ENCODE results near the gene MSI1. TPM values are rescaled to one million over a fixed set of nuclear protein-coding genes. Genes with fewer than 3 reads are reported as not detected.

The MSI1 gene
- total RNA-seq, 2 donors from 2014 or later = 0.93 to 2.9 TPM

DNA sequence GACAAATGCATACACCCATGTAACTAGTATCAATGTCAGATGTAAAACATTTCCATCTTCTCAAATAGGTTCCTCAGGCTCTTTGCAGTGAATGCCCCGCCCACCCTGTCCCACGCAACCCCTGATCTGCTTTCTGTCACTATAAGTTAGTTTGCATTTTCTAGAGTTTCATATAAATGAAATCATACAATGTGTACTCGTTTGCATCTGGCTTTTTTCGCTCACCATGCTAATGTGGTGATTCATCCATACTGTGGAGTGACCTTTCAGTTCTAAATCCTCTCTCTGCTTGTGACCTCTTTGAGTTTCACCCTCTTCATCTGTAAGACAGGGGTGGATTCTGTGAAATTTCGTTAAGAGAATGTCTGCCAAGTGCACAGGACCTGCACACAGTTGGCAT lies 30.6 kb upstream of the MSI1 start:
- Histone ChIP-seq H3K36me3 (no peaks in the 10 kb centered on the region), H3K4me3 (no peak overlapping the region), H3K4me1 (no peaks in the 10 kb centered on the region), H3K27ac (no peak overlapping the region), H3K9me3 (no peaks in the 10 kb centered on the region), H3K27me3 (no peaks in the 10 kb centered on the region)
- DNase-seq (ENCODE audit: low spot score) = no peak
- TF ChIP-seq, protein P1, sequence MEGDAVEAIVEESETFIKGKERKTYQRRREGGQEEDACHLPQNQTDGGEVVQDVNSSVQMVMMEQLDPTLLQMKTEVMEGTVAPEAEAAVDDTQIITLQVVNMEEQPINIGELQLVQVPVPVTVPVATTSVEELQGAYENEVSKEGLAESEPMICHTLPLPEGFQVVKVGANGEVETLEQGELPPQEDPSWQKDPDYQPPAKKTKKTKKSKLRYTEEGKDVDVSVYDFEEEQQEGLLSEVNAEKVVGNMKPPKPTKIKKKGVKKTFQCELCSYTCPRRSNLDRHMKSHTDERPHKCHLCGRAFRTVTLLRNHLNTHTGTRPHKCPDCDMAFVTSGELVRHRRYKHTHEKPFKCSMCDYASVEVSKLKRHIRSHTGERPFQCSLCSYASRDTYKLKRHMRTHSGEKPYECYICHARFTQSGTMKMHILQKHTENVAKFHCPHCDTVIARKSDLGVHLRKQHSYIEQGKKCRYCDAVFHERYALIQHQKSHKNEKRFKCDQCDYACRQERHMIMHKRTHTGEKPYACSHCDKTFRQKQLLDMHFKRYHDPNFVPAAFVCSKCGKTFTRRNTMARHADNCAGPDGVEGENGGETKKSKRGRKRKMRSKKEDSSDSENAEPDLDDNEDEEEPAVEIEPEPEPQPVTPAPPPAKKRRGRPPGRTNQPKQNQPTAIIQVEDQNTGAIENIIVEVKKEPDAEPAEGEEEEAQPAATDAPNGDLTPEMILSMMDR (IDR thresholded peaks at IDR 0.05) = no peak

DNA sequence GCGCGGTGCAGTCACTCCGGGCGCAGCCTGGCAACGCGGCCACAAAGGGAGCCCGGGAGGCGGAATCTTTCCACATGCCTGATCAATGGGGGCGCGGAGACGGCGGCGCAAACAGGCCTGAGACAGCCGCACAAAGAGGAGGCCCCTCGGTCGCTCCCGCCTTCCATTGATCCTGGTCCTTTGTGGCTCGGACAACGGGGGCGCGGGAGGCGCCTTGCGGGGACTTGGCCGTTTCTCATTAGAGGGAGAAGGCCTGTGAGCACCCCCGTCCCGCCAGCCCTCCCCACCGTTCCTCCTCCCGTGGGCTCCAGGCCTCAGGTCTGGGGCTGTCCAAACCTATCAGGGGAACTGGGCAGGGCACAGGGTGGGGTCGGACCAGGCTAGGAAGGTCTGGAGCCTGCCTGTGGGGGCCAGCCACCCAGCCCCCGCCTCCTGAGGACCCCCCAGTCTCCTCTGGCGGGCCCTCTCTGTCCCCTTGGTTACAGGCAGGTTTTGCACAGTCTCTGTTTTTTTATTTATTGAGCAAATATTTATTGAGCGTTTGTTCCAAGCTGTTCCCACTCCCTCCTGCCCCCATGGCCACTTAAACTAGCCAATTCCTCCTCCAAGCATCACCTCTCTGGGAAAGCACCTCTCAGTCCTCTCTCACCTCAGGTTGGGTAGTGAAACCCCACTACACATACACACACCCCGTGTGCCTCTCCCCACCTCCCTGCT lies 29.0 kb upstream of the MSI1 start:
- no peaks in the 10 kb centered on the region for H3K36me3 ChIP-seq
- no peak overlapping the region for H3K27ac ChIP-seq
- TF ChIP-seq, protein P1 (IDR thresholded peaks at IDR 0.05) = no peak
- DNase-seq (ENCODE audit: low spot score) = no peak
- H3K27me3 ChIP-seq = no peaks in the 10 kb centered on the region
- no peak overlapping the region for H3K4me3 ChIP-seq
- H3K9me3 ChIP-seq = no peaks in the 10 kb centered on the region
- H3K4me1 ChIP-seq = no peaks in the 10 kb centered on the region

DNA sequence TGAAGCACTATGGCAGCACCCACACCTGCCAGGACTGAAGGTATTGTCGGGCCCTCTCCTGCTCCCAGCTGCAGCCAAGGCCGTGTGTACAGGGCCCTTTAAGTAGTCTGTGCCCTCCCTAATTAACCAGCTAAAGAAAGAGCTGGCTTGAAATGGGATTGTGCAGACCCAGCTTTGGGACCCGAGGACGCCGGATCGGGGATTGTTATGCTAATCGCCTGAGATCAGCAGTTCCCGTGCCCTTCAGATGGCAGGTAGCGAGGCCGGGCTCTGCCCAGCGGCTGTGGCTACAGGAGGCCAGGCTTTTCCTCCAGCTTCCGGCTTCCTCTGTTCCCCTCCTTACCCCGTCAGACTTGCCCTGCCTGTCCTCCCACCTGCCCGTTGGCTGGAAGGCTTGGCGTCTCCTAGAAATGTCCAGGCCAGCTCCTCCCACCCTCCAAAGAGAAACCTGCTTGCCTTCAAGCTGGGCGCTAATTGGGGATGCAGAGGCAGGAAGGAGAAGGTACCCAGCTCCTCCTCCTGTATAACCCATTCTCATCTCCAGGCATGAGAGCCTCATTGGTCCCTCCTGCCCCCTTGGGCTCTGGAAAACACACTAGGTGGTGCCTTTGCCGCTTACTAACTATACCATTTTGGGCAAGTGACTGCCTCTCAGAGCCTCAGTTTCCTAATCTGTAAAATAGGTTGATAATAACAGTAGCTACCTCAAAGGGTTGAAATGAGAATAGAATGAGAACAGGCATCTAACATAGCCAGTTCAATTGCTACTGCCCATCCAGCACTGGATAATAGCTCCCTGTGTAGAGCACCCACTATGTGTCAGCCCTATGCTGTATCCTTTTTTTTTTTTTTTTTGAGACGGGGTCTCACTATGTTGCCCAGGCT lies 25.8 kb upstream of the MSI1 start:
- H3K4me3 ChIP-seq = no peak overlapping the region
- DNase-seq (ENCODE audit: low spot score) = no peak
- no peak overlapping the region for H3K27ac ChIP-seq
- H3K9me3 ChIP-seq = no peaks in the 10 kb centered on the region
- no peaks in the 10 kb centered on the region for H3K27me3 ChIP-seq
- TF ChIP-seq, protein P1 (IDR thresholded peaks at IDR 0.05) = no peak
- H3K36me3 ChIP-seq = no peaks in the 10 kb centered on the region
- no peaks in the 10 kb centered on the region for H3K4me1 ChIP-seq

DNA sequence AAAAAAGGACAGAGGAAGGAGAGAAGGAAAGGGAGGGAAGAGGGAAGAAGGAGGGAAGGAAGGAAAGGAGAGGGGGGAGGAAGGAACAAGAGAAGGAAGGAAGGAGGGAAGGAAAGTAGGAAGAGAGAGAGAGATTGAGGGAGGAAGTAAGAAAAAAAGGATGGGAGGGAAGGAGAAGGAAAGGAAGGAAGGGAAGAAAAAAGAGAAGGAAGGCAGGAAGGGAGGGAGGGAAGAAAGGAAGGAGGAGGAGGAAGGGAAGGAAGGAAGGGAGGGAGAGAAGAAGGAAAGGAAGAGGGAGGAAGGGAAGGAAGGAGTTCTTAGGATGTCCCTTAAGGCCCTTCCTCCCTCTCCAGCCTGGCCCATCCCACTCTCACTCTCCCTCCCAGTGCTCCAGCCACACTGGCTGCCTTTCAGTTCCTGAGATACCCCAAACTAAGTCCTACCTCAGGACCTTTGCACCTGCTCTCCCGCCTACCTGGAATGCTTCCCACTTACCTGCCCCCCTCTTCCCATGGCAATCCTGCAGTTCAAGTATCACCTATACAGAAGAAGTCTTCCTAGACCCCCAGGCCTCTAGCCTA lies 21.7 kb upstream of the MSI1 start:
- no peak for DNase-seq (ENCODE audit: low spot score)
- TF ChIP-seq, protein P1 (IDR thresholded peaks at IDR 0.05) = no peak

DNA sequence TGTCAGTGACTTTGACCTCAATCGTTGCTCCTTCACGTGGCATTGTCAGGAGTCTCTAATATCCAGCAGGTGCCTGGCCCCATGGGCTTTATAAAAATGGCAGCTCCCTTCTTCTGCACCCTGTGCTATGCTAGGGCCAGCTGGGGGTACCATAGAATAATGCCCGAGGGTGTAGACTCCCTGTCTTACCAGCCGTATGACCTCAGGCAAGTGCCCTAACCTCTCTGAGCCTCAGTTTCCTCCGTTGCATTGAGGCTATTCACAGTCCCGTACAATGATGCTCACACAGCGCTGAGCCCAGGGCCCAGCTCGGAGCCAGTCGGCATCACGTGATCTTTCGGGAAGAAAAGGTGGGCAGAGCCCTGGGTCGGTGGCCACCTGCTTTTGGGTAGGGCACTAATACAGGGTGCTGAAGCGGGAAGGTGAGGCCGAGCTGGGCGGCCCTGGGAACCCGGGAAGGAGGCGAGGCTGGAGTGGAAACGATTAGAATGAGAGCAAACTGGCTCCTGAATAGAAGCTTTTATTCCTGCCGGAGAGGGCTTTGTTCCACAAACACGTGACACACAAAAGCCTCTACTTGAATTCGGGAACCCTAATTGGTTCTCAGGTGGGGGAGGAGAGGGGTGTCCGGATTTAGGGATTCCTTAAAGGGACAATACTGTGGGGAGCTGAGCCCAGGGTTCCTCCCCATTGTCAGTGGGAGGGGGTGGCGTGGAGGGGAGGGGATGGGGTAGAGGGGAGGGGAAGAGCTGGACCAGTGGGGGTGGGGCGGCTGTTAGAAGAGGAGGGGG lies 19.9 kb upstream of the MSI1 start:
- Histone ChIP-seq H3K27ac (no peak overlapping the region), H3K9me3 (no peaks in the 10 kb centered on the region), H3K27me3 (no peaks in the 10 kb centered on the region), H3K4me3 (no peak overlapping the region), H3K36me3 (no peaks in the 10 kb centered on the region), H3K4me1 (no peaks in the 10 kb centered on the region)
- TF ChIP-seq, protein P1 (IDR thresholded peaks at IDR 0.05) = no peak
- no peak for DNase-seq (ENCODE audit: low spot score)

More for the DNA sequence above, 21.7 kb upstream of the MSI1 start:
- Histone ChIP-seq H3K27ac (no peak overlapping the region), H3K27me3 (no peaks in the 10 kb centered on the region), H3K9me3 (no peaks in the 10 kb centered on the region), H3K4me1 (no peaks in the 10 kb centered on the region), H3K36me3 (no peaks in the 10 kb centered on the region), H3K4me3 (no peak overlapping the region)

Measured in right atrium auricular region (tissue), 2 donors.